Activated CD8-positive, alpha-beta memory T cell treated with anti-CD3 and anti-CD28 coated beads for 1 hour (primary cell): ENCODE data around the gene ECT2.
"Not testable (repeated sequence)": the region's sequence is repeated elsewhere in the genome, so short reads cannot be mapped to it uniquely, and the experiment has no call there.

Source experiments
- DNase-seq, 2 donors: peaks; one replicate each; pipeline ENCODE4 v3.0.0-alpha.2; 2020; ENCODE audit warnings: low read depth in 1 of 2; ENCODE audit errors: extremely low read depth in 1 of 2

Gene ECT2

DNA sequence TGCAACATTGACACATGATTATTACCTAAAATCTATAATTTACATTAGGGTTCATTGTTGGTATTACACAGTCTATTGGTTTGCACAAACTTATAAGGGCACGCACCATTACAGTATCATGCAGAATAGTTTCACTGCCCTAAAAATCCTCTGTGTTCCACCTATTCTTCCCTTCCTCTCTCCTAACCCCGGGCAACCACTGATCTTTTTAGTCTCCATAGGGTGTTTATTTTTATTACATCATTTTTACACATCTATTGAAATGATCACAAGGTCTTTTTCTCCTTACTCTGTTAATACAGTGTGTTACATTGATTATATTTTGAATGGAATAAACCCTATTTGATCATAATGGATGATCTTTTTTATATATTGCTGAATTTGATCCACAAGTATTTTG, 15.5 kb upstream of the ECT2 start:
- no peak for DNase-seq

DNA sequence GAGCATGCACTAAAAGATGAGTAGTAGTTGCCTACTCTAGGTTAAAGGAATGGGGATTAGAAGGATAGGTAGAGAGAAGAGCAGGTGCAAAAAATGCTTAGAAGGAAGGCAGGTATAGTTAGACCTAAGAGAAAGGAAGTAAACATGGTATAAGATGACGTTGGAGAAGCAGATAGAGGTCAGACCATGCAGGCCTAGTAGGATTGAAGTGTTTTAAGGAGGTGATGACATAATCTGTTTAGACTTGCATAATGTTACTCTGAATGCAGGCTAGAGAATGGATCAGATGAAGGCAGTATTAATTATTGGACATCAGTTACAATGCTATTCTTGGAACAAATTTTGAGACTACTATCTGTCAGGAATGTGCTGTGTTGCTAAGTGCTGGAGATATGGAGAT, 11.1 kb upstream of the ECT2 start:
- no peak for DNase-seq

DNA sequence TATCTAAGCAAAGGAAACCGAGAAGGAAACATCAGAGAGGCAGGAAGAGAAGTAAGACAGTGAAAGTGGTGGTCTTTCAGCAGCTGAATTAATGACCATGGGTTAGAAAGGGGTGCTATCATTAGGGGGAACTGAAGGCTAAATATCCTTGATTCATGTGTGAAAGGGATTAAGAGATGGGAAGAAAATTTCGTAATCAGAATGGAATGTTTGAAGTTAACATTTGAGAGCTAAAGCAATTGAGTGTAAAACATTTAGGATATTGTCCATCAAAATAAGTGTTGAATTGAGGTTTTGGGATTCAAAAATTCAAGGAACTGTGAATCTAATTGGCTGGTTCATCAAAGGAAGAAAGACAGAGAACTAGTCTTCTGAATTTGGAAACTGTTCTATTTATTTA, 4.1 kb upstream of the ECT2 start:
- no peak for DNase-seq

DNA sequence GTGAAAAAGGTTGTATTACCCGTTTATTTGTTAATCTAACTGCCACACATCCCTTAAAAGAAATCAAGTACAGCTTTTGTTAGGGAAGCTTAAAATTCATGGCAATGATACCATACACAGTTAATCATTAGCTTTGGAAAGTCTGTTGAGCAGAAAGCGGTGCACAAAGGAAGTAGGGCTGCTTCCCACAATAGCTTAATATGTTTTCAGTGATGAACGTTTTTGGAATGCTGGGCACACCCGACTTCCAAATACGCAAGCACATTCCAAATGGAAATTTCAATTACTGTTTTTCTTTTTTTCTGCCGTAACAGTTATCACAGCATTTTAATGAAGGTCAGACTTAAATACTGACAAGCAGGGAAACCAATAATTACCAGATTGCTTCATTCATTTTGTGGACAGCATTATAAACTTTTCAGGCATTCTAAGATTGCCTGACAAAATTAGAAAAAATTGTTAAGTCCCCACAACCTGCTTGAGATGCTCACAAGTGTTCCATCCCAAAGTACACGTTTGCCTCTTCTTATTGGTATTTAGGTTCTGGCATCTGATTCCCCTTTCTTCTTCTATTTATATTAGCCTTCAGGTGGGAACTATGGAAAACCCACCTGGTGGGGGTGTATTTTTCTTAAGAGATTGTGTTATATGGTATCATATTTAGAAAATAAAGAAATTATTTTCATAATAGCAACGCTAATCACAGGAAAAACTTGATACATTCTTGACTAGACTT, 1.1 kb upstream of the ECT2 start:
- DNase-seq: no peak

DNA sequence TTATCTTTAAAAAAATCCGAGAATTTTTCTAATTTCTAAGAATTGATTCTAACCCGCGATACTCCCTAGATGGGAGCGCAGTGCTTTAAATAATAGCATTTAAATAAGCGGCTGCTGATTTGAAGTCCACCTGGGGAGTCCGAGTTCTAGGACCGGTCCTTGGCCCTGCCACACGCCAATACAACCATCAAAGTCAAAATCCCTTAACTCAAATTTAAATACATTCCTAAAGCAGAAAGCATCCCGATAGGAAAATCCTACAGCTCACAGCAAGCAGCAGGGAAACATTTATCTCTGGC, 508 bp upstream of the ECT2 start:
- no peak for DNase-seq

DNA sequence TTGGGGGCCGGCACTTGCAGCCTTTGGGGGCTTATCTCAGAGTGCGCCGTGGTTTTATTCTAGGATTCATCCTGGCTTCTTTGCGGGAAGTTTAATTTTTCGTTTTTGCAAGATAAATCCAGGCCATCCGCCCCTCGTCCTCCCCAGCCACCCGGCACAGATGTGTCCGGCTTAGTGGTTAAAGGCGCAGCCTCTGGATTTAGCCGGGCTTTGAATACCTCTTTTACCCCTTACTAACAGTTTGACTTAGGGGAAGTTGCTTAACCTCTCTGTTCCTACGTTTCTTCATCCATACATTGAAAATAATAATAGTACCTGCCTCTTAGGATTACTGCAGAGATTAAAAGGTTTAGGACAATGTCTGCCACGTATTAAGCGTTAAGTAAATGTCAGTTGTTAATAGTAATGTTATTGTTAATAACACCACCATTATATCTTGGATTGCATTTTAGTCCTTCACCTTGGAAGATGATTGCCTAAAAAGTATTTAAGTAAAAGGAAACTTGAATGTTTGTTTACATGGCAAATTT, 714 bp downstream of the ECT2 start:
- no peak for DNase-seq

DNA sequence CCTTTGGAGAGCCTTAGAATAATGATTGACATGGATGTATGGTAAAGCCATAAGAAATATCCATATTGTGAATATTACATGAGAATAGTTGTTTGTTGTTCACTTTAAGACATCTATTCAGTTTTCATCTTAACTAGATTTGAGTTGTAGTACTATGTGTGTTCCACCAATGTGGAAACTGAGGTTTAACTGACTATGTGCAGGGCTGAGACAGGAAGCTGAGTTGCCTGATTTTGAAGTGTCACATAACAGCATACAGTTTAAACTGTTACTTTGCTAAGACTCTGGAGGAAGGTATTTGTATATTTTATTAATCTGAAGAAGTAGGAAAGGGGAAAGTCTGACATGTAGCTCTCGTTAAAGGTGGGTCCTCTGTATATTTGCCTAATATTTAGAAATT, 2.1 kb downstream of the ECT2 start:
- no peak for DNase-seq

DNA sequence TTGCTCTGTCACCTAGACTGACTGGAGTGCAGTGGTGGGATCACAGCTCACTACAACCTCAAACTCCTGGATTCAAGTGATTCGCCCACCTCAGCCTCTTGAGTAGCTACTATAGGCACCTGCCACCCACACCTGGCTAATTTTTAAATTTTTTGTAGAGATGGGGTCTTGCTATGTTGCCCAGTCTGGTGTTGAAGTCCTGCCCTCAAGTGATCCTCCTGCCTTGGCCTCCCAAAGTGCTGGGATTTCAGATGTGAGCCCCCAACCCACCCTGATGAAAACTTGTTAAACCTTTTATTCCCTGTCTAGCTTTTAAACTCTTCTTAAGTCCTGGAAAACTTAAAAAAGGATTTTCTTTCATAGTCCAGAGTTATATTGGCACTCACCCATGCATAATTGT, 2.6 kb downstream of the ECT2 start:
- no peak for DNase-seq

DNA sequence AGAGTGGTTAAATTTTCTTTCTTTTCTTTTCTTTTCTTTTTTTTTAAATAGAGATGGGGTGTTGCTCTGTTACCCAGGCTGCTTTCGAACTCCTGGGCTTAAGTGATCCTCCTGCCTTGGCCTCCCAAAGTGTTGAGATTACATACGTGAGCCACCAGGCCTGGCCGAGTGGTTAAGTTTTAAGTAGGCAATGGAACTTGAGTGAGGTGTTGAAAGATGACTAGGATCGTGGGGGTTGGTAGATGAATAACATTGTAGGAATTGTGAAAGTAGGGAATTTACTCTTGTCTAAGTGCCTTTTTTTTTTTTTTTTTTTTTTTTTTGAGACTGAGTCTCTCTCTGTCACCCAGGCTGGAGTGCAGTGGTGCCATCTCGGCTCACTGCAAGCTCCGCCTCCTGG, 9.9 kb downstream of the ECT2 start:
- not testable (repeated sequence) for DNase-seq

DNA sequence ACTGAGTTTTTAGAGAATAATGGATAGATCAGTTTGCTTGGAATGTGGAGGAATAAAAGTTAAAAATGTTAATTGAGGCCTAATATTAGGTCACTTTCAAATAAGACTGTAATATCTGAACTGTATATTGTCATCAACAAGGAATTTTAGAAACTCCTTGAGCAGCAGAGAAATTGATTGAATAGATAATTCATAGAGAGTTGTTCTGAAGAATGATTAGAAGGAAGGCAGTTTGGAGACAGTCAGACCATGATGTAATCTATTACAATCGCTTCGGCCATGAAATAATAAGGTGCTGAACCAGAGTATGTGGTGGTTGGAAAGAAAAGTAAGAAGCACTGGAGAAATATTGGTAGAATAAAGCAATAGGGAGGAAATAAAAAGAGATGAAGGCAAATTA, 15.7 kb downstream of the ECT2 start:
- DNase-seq: no peak

DNA sequence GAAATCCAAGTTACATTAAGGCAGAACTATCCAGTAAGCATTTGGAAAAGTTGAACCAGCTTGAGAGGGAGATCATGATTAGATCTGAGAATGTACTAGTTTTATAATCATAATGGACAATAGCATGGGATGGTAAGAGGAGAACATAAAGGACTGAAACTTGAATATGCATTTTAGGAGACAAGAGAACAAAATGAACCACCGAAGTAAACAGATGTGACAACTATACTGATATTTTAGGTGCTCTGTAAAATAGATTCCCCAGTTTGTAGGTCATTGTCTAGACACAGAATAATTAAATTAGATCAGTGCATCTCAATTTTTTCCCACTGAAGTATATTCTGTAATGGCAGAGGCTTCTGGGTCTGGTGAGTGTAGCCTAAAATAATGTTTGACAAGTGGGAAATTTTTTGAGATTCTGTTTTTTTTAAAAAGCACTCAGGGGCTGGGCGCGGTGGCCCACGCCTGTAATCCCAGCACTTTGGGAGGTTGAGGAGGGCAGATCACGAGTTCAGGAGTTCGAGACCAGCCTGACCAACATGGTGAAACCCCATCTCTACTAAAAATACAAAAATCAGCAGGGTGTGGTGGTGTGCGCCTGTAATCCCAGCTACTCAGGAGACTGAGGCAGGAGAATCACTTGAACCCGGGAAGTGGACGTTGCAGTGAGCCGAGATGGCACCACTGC, 16.3 kb downstream of the ECT2 start:
- DNase-seq: no peak

DNA sequence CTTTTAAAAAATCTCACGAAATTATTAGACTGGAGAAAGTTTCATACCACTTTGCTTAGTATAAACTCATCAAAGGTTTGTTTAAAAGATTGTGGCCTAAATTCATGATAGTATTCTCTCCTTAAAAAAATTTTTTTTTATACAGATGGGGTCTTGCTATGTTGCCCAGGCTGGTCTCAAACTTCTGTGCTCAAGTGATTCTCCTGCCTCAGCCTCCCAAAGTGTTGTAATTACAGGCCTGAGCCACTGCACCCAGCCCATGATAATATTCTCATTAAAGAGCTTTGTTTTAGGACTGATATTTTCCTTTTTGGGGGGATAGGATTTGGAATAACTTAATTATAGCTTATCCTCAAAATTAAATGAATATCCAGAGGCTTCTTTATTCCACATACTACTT, 19.9 kb downstream of the ECT2 start:
- DNase-seq: no peak

DNA sequence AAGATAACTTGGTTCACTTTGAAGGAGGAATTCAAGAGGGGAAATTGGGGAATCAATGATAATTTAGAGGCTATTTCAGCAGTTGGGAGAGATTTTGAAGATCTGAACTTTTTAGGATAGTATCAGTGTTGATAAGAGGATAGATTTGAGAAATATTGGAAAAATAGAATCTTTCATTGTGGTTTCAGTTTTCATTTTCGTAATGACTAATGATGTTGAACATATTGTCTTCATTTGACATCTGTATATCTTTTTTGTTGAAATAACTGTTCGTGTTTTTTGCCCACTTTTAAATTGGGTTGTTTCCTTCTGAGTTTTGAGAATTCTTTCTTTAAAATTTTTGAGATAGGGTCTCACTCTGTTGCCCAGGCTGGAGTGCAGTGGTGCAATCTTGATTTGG, 21.1 kb downstream of the ECT2 start:
- DNase-seq: no peak

DNA sequence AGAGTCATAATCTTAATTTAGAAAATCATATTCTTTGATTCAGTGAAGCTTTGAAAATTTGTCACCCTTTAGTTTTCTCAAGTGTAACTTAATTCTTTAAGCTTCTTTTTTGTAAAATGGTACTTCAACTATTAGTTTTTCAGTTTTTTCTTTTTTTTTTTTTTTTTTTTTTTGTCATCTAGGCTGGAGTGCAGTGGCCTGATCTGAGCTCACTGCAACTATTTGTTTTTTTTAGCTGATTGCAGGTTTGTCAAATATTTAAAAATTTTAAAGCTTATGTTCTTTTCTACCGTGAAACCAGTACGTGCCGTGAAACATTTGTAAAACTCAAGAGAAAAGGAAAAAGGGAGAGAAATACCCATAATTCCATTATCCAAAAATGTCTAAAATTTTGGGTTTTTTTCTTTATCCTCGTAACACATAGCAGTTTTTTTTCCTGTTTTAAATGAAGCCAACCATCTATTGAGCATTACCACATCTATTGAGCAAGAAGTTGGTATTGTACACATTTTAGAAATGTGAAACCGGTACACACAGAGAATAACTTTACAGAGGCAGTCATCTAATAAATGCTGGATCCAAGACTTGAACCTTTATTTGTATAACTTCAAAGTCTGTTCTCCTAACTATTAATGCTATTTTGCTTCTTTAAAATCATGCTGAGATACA, 25.7 kb downstream of the ECT2 start:
- DNase-seq: no peak

DNA sequence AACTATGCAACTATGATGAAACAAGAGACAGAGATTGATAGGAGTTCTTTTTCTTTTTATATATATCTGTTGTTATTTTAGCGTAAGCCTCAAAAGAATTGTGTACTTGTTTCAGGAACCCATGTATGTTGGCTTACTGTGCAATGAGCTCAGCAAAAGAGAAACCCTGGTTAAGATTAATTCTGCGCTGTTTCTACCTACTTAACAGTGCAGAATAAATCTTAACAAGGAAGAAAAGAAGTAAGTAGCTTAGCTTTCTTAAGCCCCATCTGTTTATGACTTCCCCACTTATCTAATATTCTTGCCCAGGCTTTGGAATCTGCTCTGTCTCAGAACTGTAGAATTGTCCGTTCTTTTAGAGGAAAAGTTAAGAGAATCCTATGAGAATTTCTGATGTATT, 27.4 kb downstream of the ECT2 start:
- no peak for DNase-seq

DNA sequence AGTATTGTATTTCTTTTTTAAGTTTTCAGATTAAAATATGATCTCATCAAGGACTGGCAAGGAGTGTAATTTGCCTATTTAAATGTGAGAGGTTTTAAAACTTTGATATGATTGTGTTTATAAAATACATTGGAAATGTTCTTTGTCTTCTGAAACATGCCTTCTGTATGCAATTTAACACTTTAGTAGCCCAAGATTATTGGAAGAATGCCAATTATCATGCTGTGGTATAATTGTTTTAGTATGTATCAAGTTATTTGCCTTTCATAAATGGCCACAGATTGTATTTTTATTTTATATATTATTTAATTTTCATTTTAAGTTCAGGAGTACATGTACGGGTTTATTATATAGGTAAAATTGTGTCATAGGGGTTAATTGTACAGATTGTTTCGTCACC, 31.7 kb downstream of the ECT2 start:
- no peak for DNase-seq

DNA sequence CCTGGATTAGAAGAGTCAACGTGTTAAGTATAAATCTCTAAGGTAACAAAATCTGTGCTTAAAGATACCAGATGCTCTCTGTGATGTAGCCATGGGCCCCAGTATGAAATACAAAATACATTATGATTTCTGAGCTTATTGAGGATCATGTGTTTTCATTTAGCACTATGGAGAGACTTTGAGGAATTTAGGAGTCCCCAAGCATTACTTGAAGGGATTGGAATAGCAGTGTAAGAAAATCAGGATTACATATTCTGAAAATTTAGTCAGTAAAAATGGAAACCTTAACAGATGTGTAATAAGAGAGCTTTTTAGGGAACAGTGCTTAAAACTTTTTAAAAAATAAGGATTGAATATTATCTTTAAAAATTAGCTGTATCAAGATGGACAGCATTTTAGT, 35.5 kb downstream of the ECT2 start:
- no peak for DNase-seq

DNA sequence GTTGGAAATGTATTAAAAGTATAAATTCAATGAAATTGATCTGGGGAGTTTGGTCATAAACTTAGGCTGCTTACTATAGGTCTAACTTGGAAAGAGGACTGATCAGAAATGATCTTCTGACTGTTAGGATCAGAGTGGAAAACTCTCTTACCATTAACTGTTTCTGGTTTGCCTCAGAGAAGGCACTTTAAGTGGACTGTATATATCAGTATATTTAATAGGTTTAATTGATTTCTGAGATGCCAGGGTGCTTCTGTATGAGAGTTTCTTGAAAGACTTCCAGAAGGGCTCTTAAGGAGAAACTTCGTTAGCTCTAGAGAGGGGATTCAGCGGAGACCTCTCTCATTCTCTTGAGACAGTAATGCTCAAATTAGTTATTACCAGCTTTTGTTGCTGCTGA, 36.5 kb downstream of the ECT2 start:
- DNase-seq: no peak

DNA sequence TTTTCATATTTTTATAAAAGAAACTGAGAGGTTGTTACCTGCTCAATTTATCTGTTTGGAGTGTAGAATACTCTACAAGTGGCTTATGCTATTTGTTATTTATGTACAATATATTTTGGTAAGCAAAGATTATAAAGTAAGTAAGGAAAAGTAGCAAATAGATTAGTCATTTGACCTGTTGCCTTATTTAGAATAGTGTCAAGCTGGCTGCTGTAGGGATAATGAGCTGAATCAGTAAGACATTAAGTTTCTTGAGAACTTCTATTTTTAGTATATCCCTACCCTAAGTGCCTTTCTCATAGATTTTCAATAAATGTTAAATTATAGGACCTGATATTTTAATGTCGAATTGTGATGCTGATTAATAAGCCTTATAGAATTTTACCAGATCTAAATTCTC, 37.2 kb downstream of the ECT2 start:
- no peak for DNase-seq

DNA sequence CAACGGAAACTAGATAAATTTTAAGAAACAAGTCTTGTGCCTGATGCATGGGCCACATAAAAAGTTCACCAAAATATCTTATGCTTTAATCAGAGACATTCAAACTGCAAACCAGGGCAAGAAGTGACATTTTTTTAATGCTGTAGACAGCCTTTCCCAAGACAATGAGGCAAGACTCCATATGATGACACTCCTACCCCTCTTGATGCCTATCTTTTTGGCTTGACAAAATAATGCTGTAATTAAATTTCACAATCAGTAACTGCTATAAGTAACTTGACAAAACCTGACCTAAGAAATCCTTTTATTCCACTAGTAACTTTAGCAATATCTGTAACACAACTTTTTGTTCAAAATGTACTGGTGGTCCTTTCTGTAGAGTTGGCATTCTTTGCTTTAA, 48.7 kb downstream of the ECT2 start:
- no peak for DNase-seq

DNA sequence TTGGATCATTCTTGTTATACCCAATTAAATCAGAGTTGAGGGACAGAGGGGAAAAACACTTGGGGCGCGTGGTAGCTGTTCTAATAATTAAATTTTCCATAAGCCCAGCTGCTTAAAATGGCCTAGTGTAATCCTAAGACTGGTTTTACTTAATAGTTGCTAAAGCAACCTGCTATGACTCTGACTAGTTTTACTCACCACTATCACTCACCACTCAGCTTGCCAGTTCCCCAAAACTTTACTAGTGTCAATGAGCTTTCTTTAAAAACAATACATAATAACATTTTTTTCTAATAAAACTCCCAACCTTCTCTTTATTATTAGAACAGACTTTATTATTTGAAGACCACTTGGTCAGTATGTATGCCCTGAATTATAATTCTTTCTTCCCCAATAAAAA, 49.6 kb downstream of the ECT2 start:
- no peak for DNase-seq

DNA sequence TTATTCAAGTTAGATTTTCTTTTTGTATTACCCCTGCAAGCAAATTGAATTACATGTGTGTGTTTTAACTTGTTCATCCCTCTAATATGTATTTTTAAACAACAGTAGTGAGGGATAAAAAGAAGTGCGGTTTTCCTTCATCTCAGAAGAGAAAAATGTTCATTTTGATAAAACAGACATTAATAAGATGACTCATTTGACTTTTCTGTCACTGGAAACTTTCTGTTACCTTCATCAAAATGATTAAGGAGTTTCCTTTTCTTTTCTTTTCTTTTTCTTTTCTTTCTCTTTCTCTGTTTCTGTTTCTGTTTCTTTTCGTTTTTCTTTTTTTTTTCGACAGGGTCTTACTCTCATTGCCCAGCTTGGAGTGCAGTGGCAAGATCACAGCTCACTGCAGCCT, 53.0 kb downstream of the ECT2 start:
- no peak for DNase-seq
